HEK293 (cell line): Measurements from ENCODE around the gene CAPN13.

ENCODE experiments used
- CTCF ChIA-PET: fragments of 350-600 bp; formaldehyde crosslinking; extraction: SDS; loops from one replicate; lab custom pipeline; 2021; ENCODE audit warnings: antibody characterized with exemption; lab: Yijun Ruan, JAX
- POLR2A ChIA-PET: fragments of 300-600 bp; formaldehyde crosslinking; extraction: SDS; loops from one replicate; lab custom pipeline; 2020; ENCODE audit warnings: antibody characterized with exemption, inconsistent platforms; lab: Yijun Ruan, JAX
- H3K27ac ChIP-seq: fragments of 200-500 bp; sonication (Bioruptor generic); 2 replicates; pipeline ENCODE4 v1.5.1; 2014; ENCODE audit warnings: low read depth, low read length, control low read depth, inconsistent platforms; ENCODE audit errors: extremely low read depth
- H3K36me3 ChIP-seq, 2 experiments: fragments of 200-500 bp in 1 of 2; sonication (Bioruptor generic) in 1 of 2; 1 replicate in 1 of 2; 2 replicates in 1 of 2; pipeline ENCODE4 v1.5.1; 2014 to 2017; ENCODE audit warnings: inconsistent platforms in 2 of 2, low read length in 2 of 2; ENCODE audit not compliant: control insufficient read depth in 2 of 2, insufficient read depth in 1 of 2
- H3K4me1 ChIP-seq: fragments of 200-500 bp; sonication (Bioruptor generic); 2 replicates; pipeline ENCODE4 v1.5.1; 2014; ENCODE audit warnings: mild to moderate bottlenecking, low read length, inconsistent platforms; ENCODE audit not compliant: control insufficient read depth, insufficient read depth
- H3K4me3 ChIP-seq: 2 replicates; pipeline ENCODE4 v1.5.1; 2011; ENCODE audit warnings: low read depth, mild to moderate bottlenecking, control low read depth, low read length, moderate library complexity
- H3K9me3 ChIP-seq: fragments of 200-500 bp; sonication (Bioruptor generic); 2 replicates; pipeline ENCODE4 v1.5.1; 2014; ENCODE audit warnings: low read depth, low read length, inconsistent platforms; ENCODE audit not compliant: control insufficient read depth, insufficient read depth
- BCL11B ChIP-seq: fragments of 450-650 bp; formaldehyde crosslinking; IDR thresholded peaks from 2 replicates; pipeline ENCODE4 v1.5.1; 2016; ENCODE audit warnings: low read depth, missing biosample characterization, missing genetic modification characterization
- EGR2 ChIP-seq: fragments of 450-650 bp; formaldehyde crosslinking; IDR thresholded peaks from 2 replicates; pipeline ENCODE4 v1.5.1; 2016; ENCODE audit warnings: low read depth, missing biosample characterization, missing genetic modification characterization
- MZF1 ChIP-seq: fragments of 450-650 bp; formaldehyde crosslinking; IDR thresholded peaks from 2 replicates; pipeline ENCODE4 v1.5.1; 2017; ENCODE audit warnings: missing biosample characterization, missing genetic modification characterization, borderline replicate concordance
- PRDM2 ChIP-seq: fragments of 450-650 bp; formaldehyde crosslinking; IDR thresholded peaks from 2 replicates; pipeline ENCODE4 v1.5.1; 2016; ENCODE audit warnings: missing biosample characterization, missing genetic modification characterization, borderline replicate concordance
- SCRT1 ChIP-seq: fragments of 450-650 bp; formaldehyde crosslinking; IDR thresholded peaks from 2 replicates; pipeline ENCODE4 v1.5.1; 2016; ENCODE audit warnings: missing biosample characterization, missing genetic modification characterization, borderline replicate concordance
- SETDB1 ChIP-seq: IDR thresholded peaks from one replicate; pipeline ENCODE4 v1.6.1; 2017; ENCODE audit warnings: mild to moderate bottlenecking, low read length, moderate library complexity, mixed read lengths; ENCODE audit not compliant: insufficient read length
- YY1 ChIP-seq: fragments of 450-650 bp; formaldehyde crosslinking; IDR thresholded peaks from 2 replicates; pipeline ENCODE4 v1.5.1; 2018; ENCODE audit warnings: missing biosample characterization, missing genetic modification characterization
- ZEB2 ChIP-seq: fragments of 450-650 bp; formaldehyde crosslinking; IDR thresholded peaks from 2 replicates; pipeline ENCODE4 v1.5.1; 2016; ENCODE audit warnings: missing biosample characterization, missing genetic modification characterization
- ZFP3 ChIP-seq: fragments of 450-650 bp; formaldehyde crosslinking; IDR thresholded peaks from 2 replicates; pipeline ENCODE4 v1.5.1; 2016; ENCODE audit warnings: low read depth, missing biosample characterization, missing genetic modification characterization
- ZFP69B ChIP-seq: fragments of 450-650 bp; formaldehyde crosslinking; IDR thresholded peaks from 2 replicates; pipeline ENCODE4 v1.5.1; 2016; ENCODE audit warnings: missing biosample characterization, missing genetic modification characterization
- ZNF133 ChIP-seq: fragments of 450-650 bp; formaldehyde crosslinking; IDR thresholded peaks from 2 replicates; pipeline ENCODE4 v1.5.1; 2016; ENCODE audit warnings: missing biosample characterization, missing genetic modification characterization
- ZNF140 ChIP-seq: fragments of 450-650 bp; formaldehyde crosslinking; IDR thresholded peaks from 2 replicates; pipeline ENCODE4 v1.5.1; 2016; ENCODE audit warnings: missing biosample characterization, missing genetic modification characterization
- ZNF175 ChIP-seq: fragments of 450-650 bp; formaldehyde crosslinking; IDR thresholded peaks from 2 replicates; pipeline ENCODE4 v1.5.1; 2016; ENCODE audit warnings: missing biosample characterization, missing genetic modification characterization
- ZNF18 ChIP-seq: fragments of 450-650 bp; formaldehyde crosslinking; IDR thresholded peaks from 2 replicates; pipeline ENCODE4 v1.5.1; 2016; ENCODE audit warnings: missing biosample characterization, missing genetic modification characterization
- ZNF184 ChIP-seq: fragments of 450-650 bp; IDR thresholded peaks from 2 replicates; pipeline ENCODE4 v1.5.1; 2018; ENCODE audit warnings: missing biosample characterization, mild to moderate bottlenecking, missing genetic modification characterization
- ZNF311 ChIP-seq: fragments of 450-650 bp; formaldehyde crosslinking; IDR thresholded peaks from 2 replicates; pipeline ENCODE4 v1.5.1; 2017; ENCODE audit warnings: missing biosample characterization, missing genetic modification characterization, borderline replicate concordance
- ZNF394 ChIP-seq: fragments of 450-650 bp; formaldehyde crosslinking; IDR thresholded peaks from 2 replicates; pipeline ENCODE4 v1.5.1; 2016; ENCODE audit warnings: missing biosample characterization, missing genetic modification characterization, mild to moderate bottlenecking, moderate library complexity, borderline replicate concordance
- ZNF398 ChIP-seq: fragments of 450-650 bp; formaldehyde crosslinking; IDR thresholded peaks from 2 replicates; pipeline ENCODE4 v1.5.1; 2017; ENCODE audit warnings: missing biosample characterization, missing genetic modification characterization
- ZNF555 ChIP-seq: fragments of 450-650 bp; formaldehyde crosslinking; conservative IDR thresholded peaks from 2 replicates; pipeline ENCODE4 v1.5.1; 2017; ENCODE audit warnings: missing biosample characterization, mild to moderate bottlenecking, missing genetic modification characterization, inconsistent platforms
- ZNF610 ChIP-seq: fragments of 450-650 bp; formaldehyde crosslinking; IDR thresholded peaks from 2 replicates; pipeline ENCODE4 v1.5.1; 2016; ENCODE audit warnings: missing biosample characterization, missing genetic modification characterization, borderline replicate concordance
- ZNF670 ChIP-seq: fragments of 450-650 bp; formaldehyde crosslinking; IDR thresholded peaks from 2 replicates; pipeline ENCODE4 v1.5.1; 2016; ENCODE audit warnings: missing biosample characterization, missing genetic modification characterization, low read depth
- ZNF701 ChIP-seq: fragments of 450-650 bp; formaldehyde crosslinking; IDR thresholded peaks from 2 replicates; pipeline ENCODE4 v1.5.1; 2016; ENCODE audit warnings: missing biosample characterization, missing genetic modification characterization
- ZNF837 ChIP-seq: fragments of 450-650 bp; formaldehyde crosslinking; IDR thresholded peaks from 2 replicates; pipeline ENCODE4 v1.5.1; 2016; ENCODE audit warnings: missing biosample characterization, missing genetic modification characterization
- ZNF843 ChIP-seq: fragments of 450-650 bp; formaldehyde crosslinking; IDR thresholded peaks from 2 replicates; pipeline ENCODE4 v1.5.1; 2016; ENCODE audit warnings: missing biosample characterization, missing genetic modification characterization
- ZSCAN18 ChIP-seq: fragments of 450-650 bp; formaldehyde crosslinking; IDR thresholded peaks from 2 replicates; pipeline ENCODE4 v1.5.1; 2016; ENCODE audit warnings: missing biosample characterization, missing genetic modification characterization

CAPN13 gene

GRCh38 chr2:30690126-30690561 lies 117.1 kb downstream of the CAPN13 start:
- no peaks in the 10 kb centered on the region for H3K36me3 ChIP-seq
- no peak overlapping the region for H3K4me3 ChIP-seq
- H3K27ac ChIP-seq = no peak overlapping the region
- H3K4me1 ChIP-seq = no peaks in the 10 kb centered on the region
- POLR2A ChIA-PET = no interaction called here
- no peaks in the 10 kb centered on the region for H3K9me3 ChIP-seq
- no peak for TF ChIP-seq ZNF133 (tag by site-specific recombination)
- no peak for TF ChIP-seq ZSCAN18 (tag by site-specific recombination)
- no peak for TF ChIP-seq ZNF175
- no peak for TF ChIP-seq ZNF398 (tag by site-specific recombination)
- no peak for TF ChIP-seq ZFP3 (tag by site-specific recombination)
- no peak for TF ChIP-seq YY1 (tag by site-specific recombination)
- TF ChIP-seq BCL11B (tag by site-specific recombination) = no peak
- no peak for TF ChIP-seq ZNF670 (tag by site-specific recombination)
- TF ChIP-seq ZNF18 (tag by site-specific recombination) = no peak
- TF ChIP-seq SCRT1 (tag by site-specific recombination) = no peak
- TF ChIP-seq ZEB2 (tag by site-specific recombination) = no peak
- TF ChIP-seq ZNF311 (tag by site-specific recombination) = no peak
- no peak for TF ChIP-seq ZNF843 (tag by site-specific recombination)
- TF ChIP-seq, all 188 proteins: peak for 0
- CTCF ChIA-PET = interaction anchor here (2.7 kb wide), 1 partner anchor 22 kb away, joined by 10 read pairs; no protein-coding TSS in a partner anchor

GRCh38 chr2:30689496-30690125 lies 117.6 kb downstream of the CAPN13 start:
- Histone ChIP-seq H3K4me1 (no peaks in the 10 kb centered on the region), H3K9me3 (no peaks in the 10 kb centered on the region), H3K4me3 (no peak overlapping the region), H3K36me3 (no peaks in the 10 kb centered on the region), H3K27ac (no peak overlapping the region)
- CTCF ChIA-PET = interaction anchor here (0.9 to 2.7 kb wide), 2 partner anchors 22 to 525 kb away, joined by 9 to 10 read pairs; no protein-coding TSS in a partner anchor
- POLR2A ChIA-PET = no interaction called here
- no peak for TF ChIP-seq ZNF555 (tag by site-specific recombination)
- no peak for TF ChIP-seq SETDB1
- TF ChIP-seq ZNF184 = no peak
- no peak for TF ChIP-seq EGR2 (tag by site-specific recombination)
- TF ChIP-seq ZNF140 (tag by site-specific recombination) = no peak
- no peak for TF ChIP-seq ZNF701 (tag by site-specific recombination)
- TF ChIP-seq ZNF394 (tag by site-specific recombination) = no peak
- no peak for TF ChIP-seq ZNF837 (tag by site-specific recombination)
- no peak for TF ChIP-seq ZFP69B (tag by site-specific recombination)
- TF ChIP-seq MZF1 (tag by site-specific recombination) = no peak
- no peak for TF ChIP-seq PRDM2 (tag by site-specific recombination)
- no peak for TF ChIP-seq ZNF610 (tag by site-specific recombination)
